AG04450 (cell line): ENCODE measurements around the gene UGT1A3. TPM values are rescaled to one million over a fixed set of nuclear protein-coding genes. Genes with fewer than 3 reads are reported as not detected.

Experiments
- CTCF ChIA-PET: fragments of 300-600, 350-600 bp; formaldehyde crosslinking; extraction: SDS; loops from one replicate; lab custom pipeline; 2022; ENCODE audit warnings: antibody characterized with exemption, inconsistent platforms; lab: Charles Lee
- POLR2A ChIA-PET: fragments of 350-600 bp; formaldehyde crosslinking; extraction: SDS; loops from one replicate; lab custom pipeline; 2021; ENCODE audit warnings: antibody characterized with exemption, inconsistent platforms; lab: Yijun Ruan, JAX
- DNase-seq: peaks from one replicate; pipeline ENCODE4 v3.0.0-alpha.2; 2011; ENCODE audit warnings: low read depth, low spot score
- H3K27ac ChIP-seq: one replicate; pipeline ENCODE4 v1.5.1; 2012; ENCODE audit warnings: low read depth, low read length, control low read depth
- H3K27me3 ChIP-seq: one replicate; pipeline ENCODE4 v1.6.0; 2012; ENCODE audit warnings: low read length; ENCODE audit not compliant: control insufficient read depth, insufficient read depth
- H3K4me3 ChIP-seq: 2 replicates; pipeline ENCODE4 v1.5.1; 2011; ENCODE audit warnings: mild to moderate bottlenecking, low read depth, low read length, control low read depth
- H3K9me3 ChIP-seq: 2 replicates; pipeline ENCODE4 v1.5.1; 2012; ENCODE audit warnings: low read length; ENCODE audit not compliant: control insufficient read depth, insufficient read depth
- polyA plus RNA-seq: library from polyadenylated mRNA; depleted of rRNA; stranded (reverse); fragments of >200 nt; gene quantifications from 2 replicates; pipeline ENCODE4 v1.2.3, GENCODE V29; 2011
- TF ChIP-seq, protein P1 (sequence below): IDR thresholded peaks from 2 replicates; pipeline ENCODE4 v1.5.1; 2011; ENCODE audit warnings: low read depth, low read length, control low read depth, inconsistent platforms

UGT1A3 gene
- polyA plus RNA-seq, 1 experiment = not detected

DNA sequence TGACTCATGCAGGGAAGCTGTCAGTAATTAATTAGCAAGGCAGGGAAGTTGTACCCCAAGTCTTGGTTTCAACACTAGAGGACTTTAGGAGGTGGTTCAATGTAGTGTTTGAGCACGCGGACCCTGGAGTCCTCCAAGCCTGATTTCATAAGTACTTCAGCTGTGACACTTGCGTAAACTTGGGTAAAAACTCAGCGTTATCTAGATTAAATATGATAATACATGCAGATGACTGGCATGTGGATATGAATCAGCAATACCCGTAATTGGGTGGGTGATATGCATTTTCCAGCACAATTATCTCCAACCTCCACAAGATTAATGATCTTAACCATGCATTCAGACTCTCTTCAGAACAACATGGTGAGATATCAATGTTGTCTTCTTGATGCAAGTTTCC is 41.9 kb upstream of the UGT1A3 start:
- CTCF ChIA-PET = no interaction called here
- no peak overlapping the region for H3K27ac ChIP-seq
- TF ChIP-seq, protein P1, sequence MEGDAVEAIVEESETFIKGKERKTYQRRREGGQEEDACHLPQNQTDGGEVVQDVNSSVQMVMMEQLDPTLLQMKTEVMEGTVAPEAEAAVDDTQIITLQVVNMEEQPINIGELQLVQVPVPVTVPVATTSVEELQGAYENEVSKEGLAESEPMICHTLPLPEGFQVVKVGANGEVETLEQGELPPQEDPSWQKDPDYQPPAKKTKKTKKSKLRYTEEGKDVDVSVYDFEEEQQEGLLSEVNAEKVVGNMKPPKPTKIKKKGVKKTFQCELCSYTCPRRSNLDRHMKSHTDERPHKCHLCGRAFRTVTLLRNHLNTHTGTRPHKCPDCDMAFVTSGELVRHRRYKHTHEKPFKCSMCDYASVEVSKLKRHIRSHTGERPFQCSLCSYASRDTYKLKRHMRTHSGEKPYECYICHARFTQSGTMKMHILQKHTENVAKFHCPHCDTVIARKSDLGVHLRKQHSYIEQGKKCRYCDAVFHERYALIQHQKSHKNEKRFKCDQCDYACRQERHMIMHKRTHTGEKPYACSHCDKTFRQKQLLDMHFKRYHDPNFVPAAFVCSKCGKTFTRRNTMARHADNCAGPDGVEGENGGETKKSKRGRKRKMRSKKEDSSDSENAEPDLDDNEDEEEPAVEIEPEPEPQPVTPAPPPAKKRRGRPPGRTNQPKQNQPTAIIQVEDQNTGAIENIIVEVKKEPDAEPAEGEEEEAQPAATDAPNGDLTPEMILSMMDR = no peak
- no peaks in the 10 kb centered on the region for H3K9me3 ChIP-seq
- POLR2A ChIA-PET = no interaction called here
- no peak overlapping the region for H3K4me3 ChIP-seq
- H3K27me3 ChIP-seq = peaks cover 3% of the 10 kb centered on the region
- no peak for DNase-seq

DNA sequence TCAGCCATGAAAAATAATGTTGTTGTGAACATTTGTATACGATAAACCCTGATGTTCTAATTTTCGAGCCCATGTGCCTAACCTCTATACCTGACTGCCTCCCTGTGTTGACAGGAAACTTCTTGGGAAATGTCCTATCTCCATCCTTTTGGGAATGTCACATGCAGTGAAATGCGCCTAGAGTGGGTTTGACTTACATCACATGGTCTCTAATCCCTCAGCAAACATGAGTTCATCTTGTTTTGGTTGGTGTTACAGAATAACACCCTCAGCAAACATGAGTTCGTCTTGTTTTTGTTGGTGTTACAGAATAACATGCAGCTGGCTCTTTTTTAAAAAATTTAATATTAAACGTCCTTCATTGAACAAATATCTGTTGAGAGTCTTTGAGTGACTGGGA is 40.5 kb upstream of the UGT1A3 start:
- peaks cover 3% of the 10 kb centered on the region for H3K27me3 ChIP-seq
- DNase-seq = no peak
- TF ChIP-seq, protein P1 = no peak
- ChIA-PET CTCF (no interaction called here), POLR2A (no interaction called here)
- no peak overlapping the region for H3K27ac ChIP-seq
- H3K4me3 ChIP-seq = no peak overlapping the region
- H3K9me3 ChIP-seq = no peaks in the 10 kb centered on the region

- DNase-seq = no peak
- TF ChIP-seq, protein P1 = no peak
- no peaks in the 10 kb centered on the region for H3K9me3 ChIP-seq
- H3K27me3 ChIP-seq = peaks cover 4% of the 10 kb centered on the region
- ChIA-PET POLR2A (no interaction called here), CTCF (no interaction called here)
- no peak overlapping the region for H3K4me3 ChIP-seq
- no peak overlapping the region for H3K27ac ChIP-seq
Observed at GRCh38 chr2:233689031-233689430, 39.8 kb upstream of the UGT1A3 start.

- ChIA-PET POLR2A (no interaction called here), CTCF (no interaction called here)
- H3K27ac ChIP-seq = no peak overlapping the region
- H3K27me3 ChIP-seq = peaks cover 4% of the 10 kb centered on the region
- H3K4me3 ChIP-seq = no peak overlapping the region
- H3K9me3 ChIP-seq = no peaks in the 10 kb centered on the region
- no peak for DNase-seq
- TF ChIP-seq, protein P1 = no peak
Observed at GRCh38 chr2:233689501-233689900, 39.3 kb upstream of the UGT1A3 start.

- ChIA-PET POLR2A (no interaction called here), CTCF (interaction anchor here (0.5 to 0.8 kb wide), 2 partner anchors 17 to 22 kb away, joined by 3 to 4 read pairs; partner anchors contain the start of gene UGT1A5)
- no peak for DNase-seq
- TF ChIP-seq, protein P1 = no peak
- no peaks in the 10 kb centered on the region for H3K9me3 ChIP-seq
- no peak overlapping the region for H3K27ac ChIP-seq
- H3K27me3 ChIP-seq = peaks cover 4% of the 10 kb centered on the region
- H3K4me3 ChIP-seq = no peak overlapping the region
Observed at GRCh38 chr2:233690444-233690843, 38.4 kb upstream of the UGT1A3 start.
